ENCODE measurements around the gene ULK1.

The ULK1 gene

GRCh38 chr12:131894981-131895639 is 688 bp downstream of the ULK1 start:
- peaks cover 6 to 24% of the 10 kb centered on the region in 2 experiments; a peak in 2 of 3 replicates for H3K36me3 ChIP-seq (ENCODE audit: control insufficient read depth in 2 of 2, insufficient read depth in 1 of 2, low read length in 2 of 2)
- CTCF ChIA-PET, result no interaction called here

GRCh38 chr12:131895640-131896079 is 1.2 kb downstream of the ULK1 start:
- H3K9me3 ChIP-seq (ENCODE audit: control insufficient read depth, insufficient read depth, low read depth, low read length), result no peaks in the 10 kb centered on the region
- ChIA-PET POLR2A (no interaction called here), CTCF (no interaction called here)
- H3K4me1 ChIP-seq (ENCODE audit: control insufficient read depth, insufficient read depth, low read length), result peaks cover 3% of the 10 kb centered on the region; the same call in 1 of the 2 replicates
- peaks cover 6 to 29% of the 10 kb centered on the region in 2 experiments; a peak in 2 of 3 replicates for H3K36me3 ChIP-seq (ENCODE audit: control insufficient read depth in 2 of 2, insufficient read depth in 1 of 2, low read length in 2 of 2)
- H3K27ac ChIP-seq (ENCODE audit: extremely low read depth, low read depth, low read length), result peak overlapping the region; percentile 70
- H3K4me3 ChIP-seq (ENCODE audit: low read depth, low read length), result peak overlapping the region; percentile 73
- TF ChIP-seq GLIS1 (tag by site-specific recombination; IDR thresholded peaks at IDR 0.05) (peak; percentile 97), ZNF121 (tag by site-specific recombination; IDR thresholded peaks at IDR 0.05) (0 out of 2 replicates have a peak, but pooled peaks have one; percentile 12), ZNF335 (tag by site-specific recombination; conservative IDR thresholded peaks at IDR 0.05) (peak; percentile 64; the same call in 1 of the 2 replicates), IKZF3 (tag by site-specific recombination; IDR thresholded peaks at IDR 0.05) (no peak), KLF9 (tag by site-specific recombination; IDR thresholded peaks at IDR 0.05; ENCODE audit: low read depth) (peak; percentile 95), ZNF510 (tag by site-specific recombination; IDR thresholded peaks at IDR 0.05; ENCODE audit: insufficient replicate concordance) (no peak), ZNF311 (tag by site-specific recombination; IDR thresholded peaks at IDR 0.05; ENCODE audit: borderline replicate concordance) (no peak), KLF1 (tag by site-specific recombination; IDR thresholded peaks at IDR 0.05) (0 out of 2 replicates have a peak, but pooled peaks have one; percentile 5), EGR2 (tag by site-specific recombination; IDR thresholded peaks at IDR 0.05; ENCODE audit: low read depth) (peak; percentile 86), ZIC2 (tag by site-specific recombination; IDR thresholded peaks at IDR 0.05) (peak; percentile 99), ZNF341 (tag by site-specific recombination; IDR thresholded peaks at IDR 0.05; ENCODE audit: low read depth) (peak; percentile 59), ZFHX2 (tag by site-specific recombination; conservative IDR thresholded peaks at IDR 0.05) (peak; percentile 94), ZBTB48 (tag by site-specific recombination; IDR thresholded peaks at IDR 0.05) (peak; percentile 67; the same call in 1 of the 2 replicates), ZNF394 (tag by site-specific recombination; IDR thresholded peaks at IDR 0.05; ENCODE audit: borderline replicate concordance) (0 out of 2 replicates have a peak, but pooled peaks have one; percentile 6), PATZ1 (tag by site-specific recombination; IDR thresholded peaks at IDR 0.05) (peak; percentile 79), ZBTB8A (tag by site-specific recombination; IDR thresholded peaks at IDR 0.05) (peak; percentile 93; the same call in 1 of the 2 replicates), ZBTB26 (tag by site-specific recombination; optimal IDR thresholded peaks at IDR 0.05) (no peak), ZBTB7A (tag by site-specific recombination; IDR thresholded peaks at IDR 0.05; ENCODE audit: low read depth) (peak; percentile 51; the same call in 1 of the 2 replicates), PRDM10 (tag by site-specific recombination; IDR thresholded peaks at IDR 0.05) (peak; percentile 70), GLI2 (tag by site-specific recombination; IDR thresholded peaks at IDR 0.05; ENCODE audit: borderline replicate concordance, low read depth) (no peak), OVOL3 (tag by site-specific recombination; IDR thresholded peaks at IDR 0.05) (0 out of 2 replicates have a peak, but pooled peaks have one; percentile 12), ZNF501 (tag by site-specific recombination; IDR thresholded peaks at IDR 0.05) (0 out of 2 replicates have a peak, but pooled peaks have one; percentile 5), ZBTB10 (tag by site-specific recombination; IDR thresholded peaks at IDR 0.05) (peak; percentile 76; the same call in 1 of the 2 replicates)

More at GRCh38 chr12:131894981-131895639, 688 bp downstream of the ULK1 start:
- TF ChIP-seq ZNF423 (tag by site-specific recombination; IDR thresholded peaks at IDR 0.05) (no peak), BCL11B (tag by site-specific recombination; IDR thresholded peaks at IDR 0.05; ENCODE audit: low read depth) (peak; percentile 64; the same call in 1 of the 2 replicates), ZNF585B (tag by site-specific recombination; IDR thresholded peaks at IDR 0.05) (no peak)
- peaks cover 3% of the 10 kb centered on the region; the same call in 1 of the 2 replicates for H3K4me1 ChIP-seq (ENCODE audit: control insufficient read depth, insufficient read depth, low read length)
- peak overlapping the region; percentile 70 for H3K27ac ChIP-seq (ENCODE audit: extremely low read depth, low read depth, low read length)
- peak overlapping the region; percentile 73 for H3K4me3 ChIP-seq (ENCODE audit: low read depth, low read length)
- no peaks in the 10 kb centered on the region for H3K9me3 ChIP-seq (ENCODE audit: control insufficient read depth, insufficient read depth, low read depth, low read length)
- POLR2A ChIA-PET, result no interaction called here
